HEK293 (cell line): ENCODE measurements around the gene LARGE1.

Experiments
- CTCF ChIA-PET: fragments of 350-600 bp; formaldehyde crosslinking; extraction: SDS; loops from one replicate; lab custom pipeline; 2021; ENCODE audit warnings: antibody characterized with exemption; lab: Yijun Ruan, JAX
- POLR2A ChIA-PET: fragments of 300-600 bp; formaldehyde crosslinking; extraction: SDS; loops from one replicate; lab custom pipeline; 2020; ENCODE audit warnings: antibody characterized with exemption, inconsistent platforms; lab: Yijun Ruan, JAX
- H3K27ac ChIP-seq: fragments of 200-500 bp; sonication (Bioruptor generic); 2 replicates; pipeline ENCODE4 v1.5.1; 2014; ENCODE audit warnings: low read depth, low read length, control low read depth, inconsistent platforms; ENCODE audit errors: extremely low read depth
- H3K36me3 ChIP-seq, 2 experiments: fragments of 200-500 bp in 1 of 2; sonication (Bioruptor generic) in 1 of 2; 1 replicate in 1 of 2; 2 replicates in 1 of 2; pipeline ENCODE4 v1.5.1; 2014 to 2017; ENCODE audit warnings: inconsistent platforms in 2 of 2, low read length in 2 of 2; ENCODE audit not compliant: control insufficient read depth in 2 of 2, insufficient read depth in 1 of 2
- H3K4me1 ChIP-seq: fragments of 200-500 bp; sonication (Bioruptor generic); 2 replicates; pipeline ENCODE4 v1.5.1; 2014; ENCODE audit warnings: mild to moderate bottlenecking, low read length, inconsistent platforms; ENCODE audit not compliant: control insufficient read depth, insufficient read depth
- H3K4me3 ChIP-seq: 2 replicates; pipeline ENCODE4 v1.5.1; 2011; ENCODE audit warnings: low read depth, mild to moderate bottlenecking, control low read depth, low read length, moderate library complexity
- H3K9me3 ChIP-seq: fragments of 200-500 bp; sonication (Bioruptor generic); 2 replicates; pipeline ENCODE4 v1.5.1; 2014; ENCODE audit warnings: low read depth, low read length, inconsistent platforms; ENCODE audit not compliant: control insufficient read depth, insufficient read depth
- IKZF3 ChIP-seq: fragments of 450-650 bp; IDR thresholded peaks from 2 replicates; pipeline ENCODE4 v1.5.0; 2018; ENCODE audit warnings: missing biosample characterization, mild to moderate bottlenecking, missing genetic modification characterization, moderate library complexity
- OSR2 ChIP-seq: fragments of 450-650 bp; formaldehyde crosslinking; IDR thresholded peaks from 2 replicates; pipeline ENCODE4 v1.5.1; 2016; ENCODE audit warnings: missing biosample characterization, missing genetic modification characterization
- SCRT2 ChIP-seq: fragments of 450-650 bp; formaldehyde crosslinking; IDR thresholded peaks from 2 replicates; pipeline ENCODE4 v1.5.1; 2016; ENCODE audit warnings: missing biosample characterization, missing genetic modification characterization
- ZFHX2 ChIP-seq: fragments of 450-650 bp; formaldehyde crosslinking; conservative IDR thresholded peaks from 2 replicates; pipeline ENCODE4 v1.5.1; 2016; ENCODE audit warnings: missing biosample characterization, missing genetic modification characterization
- ZFP41 ChIP-seq: fragments of 450-650 bp; formaldehyde crosslinking; IDR thresholded peaks from 2 replicates; pipeline ENCODE4 v1.5.1; 2016; ENCODE audit warnings: missing biosample characterization, missing genetic modification characterization, borderline replicate concordance
- ZNF114 ChIP-seq: fragments of 450-650 bp; formaldehyde crosslinking; IDR thresholded peaks from 2 replicates; pipeline ENCODE4 v1.5.0; 2017; ENCODE audit warnings: missing biosample characterization, missing genetic modification characterization
- ZNF341 ChIP-seq: fragments of 450-650 bp; formaldehyde crosslinking; IDR thresholded peaks from 2 replicates; pipeline ENCODE4; 2016; ENCODE audit warnings: low read depth, missing biosample characterization, missing genetic modification characterization
- ZNF416 ChIP-seq: fragments of 450-650 bp; formaldehyde crosslinking; IDR thresholded peaks from 2 replicates; pipeline ENCODE4 v1.5.1; 2016; ENCODE audit warnings: missing biosample characterization, missing genetic modification characterization
- ZNF433 ChIP-seq: fragments of 450-650 bp; formaldehyde crosslinking; IDR thresholded peaks from 2 replicates; pipeline ENCODE4 v1.5.1; 2016; ENCODE audit warnings: missing biosample characterization, missing genetic modification characterization, low read depth
- ZNF658 ChIP-seq: fragments of 450-650 bp; formaldehyde crosslinking; IDR thresholded peaks from 2 replicates; pipeline ENCODE4; 2016; ENCODE audit warnings: missing biosample characterization, missing genetic modification characterization
- ZNF677 ChIP-seq: fragments of 450-650 bp; IDR thresholded peaks from 2 replicates; pipeline ENCODE4 v1.5.0; 2018; ENCODE audit warnings: missing biosample characterization, mild to moderate bottlenecking, missing genetic modification characterization, moderate library complexity
- ZNF776 ChIP-seq: fragments of 450-650 bp; formaldehyde crosslinking; IDR thresholded peaks from 2 replicates; pipeline ENCODE4 v1.5.0; 2017; ENCODE audit warnings: missing biosample characterization, missing genetic modification characterization, borderline replicate concordance
- TF ChIP-seq, protein P1 (sequence below): fragments of 450-650 bp; formaldehyde crosslinking; IDR thresholded peaks from 2 replicates; pipeline ENCODE4; 2016; ENCODE audit warnings: missing biosample characterization, missing genetic modification characterization
- TF ChIP-seq, protein P2 (sequence below): fragments of 450-650 bp; formaldehyde crosslinking; IDR thresholded peaks from 2 replicates; pipeline ENCODE4 v1.5.1; 2016; ENCODE audit warnings: missing biosample characterization, missing genetic modification characterization
- TF ChIP-seq, protein P3 (sequence below): fragments of 450-650 bp; formaldehyde crosslinking; conservative IDR thresholded peaks from 2 replicates; pipeline ENCODE4 v1.5.1; 2016; ENCODE audit warnings: low read depth, missing biosample characterization, missing genetic modification characterization

Gene LARGE1

DNA sequence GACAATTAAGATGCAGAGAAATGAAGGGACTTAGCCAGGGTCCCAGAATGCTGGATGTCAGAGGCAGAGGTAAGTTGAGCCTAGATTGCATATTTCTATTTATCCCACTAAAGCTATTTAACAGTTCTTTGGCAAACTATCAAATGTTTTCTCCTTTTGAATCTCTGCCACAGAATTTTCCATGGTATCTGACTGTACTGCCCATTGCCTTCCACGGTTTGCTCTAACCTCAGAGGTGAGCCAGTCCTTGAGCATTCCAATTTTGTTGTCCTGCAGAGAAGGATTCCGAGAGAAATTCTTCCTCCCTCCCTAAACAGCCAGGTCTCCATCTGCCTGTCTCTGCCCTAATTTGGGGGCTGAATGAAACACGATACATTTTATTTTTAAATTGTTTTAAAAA, 493.8 kb downstream of the LARGE1 start (continued):
- TF ChIP-seq, protein P1, sequence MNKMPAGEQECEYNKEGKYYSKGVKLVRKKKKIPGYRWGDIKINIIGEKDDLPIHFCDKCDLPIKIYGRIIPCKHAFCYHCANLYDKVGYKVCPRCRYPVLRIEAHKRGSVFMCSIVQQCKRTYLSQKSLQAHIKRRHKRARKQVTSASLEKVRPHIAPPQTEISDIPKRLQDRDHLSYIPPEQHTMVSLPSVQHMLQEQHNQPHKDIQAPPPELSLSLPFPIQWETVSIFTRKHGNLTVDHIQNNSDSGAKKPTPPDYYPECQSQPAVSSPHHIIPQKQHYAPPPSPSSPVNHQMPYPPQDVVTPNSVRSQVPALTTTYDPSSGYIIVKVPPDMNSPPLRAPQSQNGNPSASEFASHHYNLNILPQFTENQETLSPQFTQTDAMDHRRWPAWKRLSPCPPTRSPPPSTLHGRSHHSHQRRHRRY (tag by site-specific recombination): no peak

DNA sequence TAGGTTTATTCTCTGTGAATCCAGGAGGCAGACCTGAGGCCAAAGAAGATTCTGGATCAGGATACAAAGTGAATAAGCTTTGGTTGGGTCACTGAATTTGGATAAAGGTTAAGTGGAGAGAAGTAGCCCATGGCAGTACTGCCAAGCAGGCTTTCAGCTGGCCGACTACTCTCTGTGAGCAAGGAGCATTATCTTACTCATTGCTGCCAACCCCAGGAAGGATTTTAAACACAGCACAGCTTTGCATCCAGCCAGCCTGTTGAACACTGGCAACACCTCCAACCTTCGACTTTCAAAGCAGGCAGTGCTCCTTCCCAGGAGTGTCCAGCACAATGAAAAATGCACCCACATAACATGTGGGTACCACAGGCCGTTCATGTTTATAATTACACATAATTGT, 498.4 kb downstream of the LARGE1 start:
- H3K36me3 ChIP-seq: no peaks in the 10 kb centered on the region
- POLR2A ChIA-PET: no interaction called here

DNA sequence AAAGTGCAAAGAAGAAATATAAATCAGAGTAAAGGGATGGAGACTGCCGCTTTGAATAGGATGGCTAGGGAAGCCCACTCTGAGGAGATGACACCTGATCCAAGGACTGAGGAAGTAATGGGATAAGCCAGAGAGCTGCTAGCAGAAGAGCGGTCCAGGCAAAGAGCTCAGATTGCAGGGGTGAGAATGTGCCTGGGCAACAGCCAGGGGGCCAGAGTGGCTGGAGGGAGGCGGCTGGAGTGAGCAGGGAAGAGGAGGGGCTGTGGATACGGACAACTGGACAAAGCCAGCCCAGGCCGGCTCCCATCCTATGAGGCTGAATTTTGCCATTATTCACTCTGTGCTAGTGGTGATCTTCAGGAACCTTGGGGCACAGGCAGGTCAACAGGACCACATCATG, 501.8 kb downstream of the LARGE1 start:
- Histone ChIP-seq H3K4me1 (no peaks in the 10 kb centered on the region), H3K36me3 (no peaks in the 10 kb centered on the region), H3K4me3 (no peak overlapping the region), H3K27ac (no peak overlapping the region), H3K9me3 (no peaks in the 10 kb centered on the region)
- POLR2A ChIA-PET: no interaction called here
- CTCF ChIA-PET: no interaction called here
- TF ChIP-seq ZNF658 (tag by site-specific recombination): no peak
- TF ChIP-seq ZNF677 (tag by site-specific recombination): no peak
- no peak for TF ChIP-seq ZFP41 (tag by site-specific recombination)
- no peak for TF ChIP-seq ZFHX2
- TF ChIP-seq IKZF3 (tag by site-specific recombination): no peak
- no peak for TF ChIP-seq SCRT2 (tag by site-specific recombination)
- TF ChIP-seq ZNF341: no peak
- TF ChIP-seq ZNF776 (tag by site-specific recombination): no peak
- TF ChIP-seq ZNF433 (tag by site-specific recombination): no peak
- no peak for TF ChIP-seq OSR2

More for the DNA sequence above, 498.4 kb downstream of the LARGE1 start:
- Histone ChIP-seq H3K27ac (no peak overlapping the region), H3K4me1 (no peaks in the 10 kb centered on the region), H3K9me3 (no peaks in the 10 kb centered on the region), H3K4me3 (no peak overlapping the region)
- TF ChIP-seq, protein P2, sequence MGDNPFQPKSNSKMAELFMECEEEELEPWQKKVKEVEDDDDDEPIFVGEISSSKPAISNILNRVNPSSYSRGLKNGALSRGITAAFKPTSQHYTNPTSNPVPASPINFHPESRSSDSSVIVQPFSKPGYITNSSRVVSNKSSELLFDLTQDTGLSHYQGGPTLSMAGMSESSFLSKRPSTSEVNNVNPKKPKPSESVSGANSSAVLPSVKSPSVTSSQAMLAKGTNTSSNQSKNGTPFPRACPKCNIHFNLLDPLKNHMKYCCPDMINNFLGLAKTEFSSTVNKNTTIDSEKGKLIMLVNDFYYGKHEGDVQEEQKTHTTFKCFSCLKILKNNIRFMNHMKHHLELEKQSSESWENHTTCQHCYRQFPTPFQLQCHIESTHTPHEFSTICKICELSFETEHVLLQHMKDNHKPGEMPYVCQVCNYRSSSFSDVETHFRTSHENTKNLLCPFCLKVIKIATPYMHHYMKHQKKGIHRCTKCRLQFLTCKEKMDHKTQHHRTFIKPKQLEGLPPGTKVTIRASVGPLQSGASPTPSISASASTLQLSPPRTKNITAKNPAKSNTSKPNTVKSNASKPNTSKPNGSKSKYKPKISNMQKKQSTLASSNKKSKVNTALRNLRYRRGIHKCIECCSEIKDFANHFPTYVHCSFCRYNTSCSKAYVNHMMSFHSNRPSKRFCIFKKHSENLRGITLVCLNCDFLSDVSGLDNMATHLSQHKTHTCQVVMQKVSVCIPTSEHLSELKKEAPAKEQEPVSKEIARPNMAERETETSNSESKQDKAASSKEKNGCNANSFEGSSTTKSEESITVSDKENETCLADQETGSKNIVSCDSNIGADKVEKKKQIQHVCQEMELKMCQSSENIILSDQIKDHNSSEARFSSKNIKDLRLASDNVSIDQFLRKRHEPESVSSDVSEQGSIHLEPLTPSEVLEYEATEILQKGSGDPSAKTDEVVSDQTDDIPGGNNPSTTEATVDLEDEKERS (tag by site-specific recombination): no peak
- TF ChIP-seq, protein P3, sequence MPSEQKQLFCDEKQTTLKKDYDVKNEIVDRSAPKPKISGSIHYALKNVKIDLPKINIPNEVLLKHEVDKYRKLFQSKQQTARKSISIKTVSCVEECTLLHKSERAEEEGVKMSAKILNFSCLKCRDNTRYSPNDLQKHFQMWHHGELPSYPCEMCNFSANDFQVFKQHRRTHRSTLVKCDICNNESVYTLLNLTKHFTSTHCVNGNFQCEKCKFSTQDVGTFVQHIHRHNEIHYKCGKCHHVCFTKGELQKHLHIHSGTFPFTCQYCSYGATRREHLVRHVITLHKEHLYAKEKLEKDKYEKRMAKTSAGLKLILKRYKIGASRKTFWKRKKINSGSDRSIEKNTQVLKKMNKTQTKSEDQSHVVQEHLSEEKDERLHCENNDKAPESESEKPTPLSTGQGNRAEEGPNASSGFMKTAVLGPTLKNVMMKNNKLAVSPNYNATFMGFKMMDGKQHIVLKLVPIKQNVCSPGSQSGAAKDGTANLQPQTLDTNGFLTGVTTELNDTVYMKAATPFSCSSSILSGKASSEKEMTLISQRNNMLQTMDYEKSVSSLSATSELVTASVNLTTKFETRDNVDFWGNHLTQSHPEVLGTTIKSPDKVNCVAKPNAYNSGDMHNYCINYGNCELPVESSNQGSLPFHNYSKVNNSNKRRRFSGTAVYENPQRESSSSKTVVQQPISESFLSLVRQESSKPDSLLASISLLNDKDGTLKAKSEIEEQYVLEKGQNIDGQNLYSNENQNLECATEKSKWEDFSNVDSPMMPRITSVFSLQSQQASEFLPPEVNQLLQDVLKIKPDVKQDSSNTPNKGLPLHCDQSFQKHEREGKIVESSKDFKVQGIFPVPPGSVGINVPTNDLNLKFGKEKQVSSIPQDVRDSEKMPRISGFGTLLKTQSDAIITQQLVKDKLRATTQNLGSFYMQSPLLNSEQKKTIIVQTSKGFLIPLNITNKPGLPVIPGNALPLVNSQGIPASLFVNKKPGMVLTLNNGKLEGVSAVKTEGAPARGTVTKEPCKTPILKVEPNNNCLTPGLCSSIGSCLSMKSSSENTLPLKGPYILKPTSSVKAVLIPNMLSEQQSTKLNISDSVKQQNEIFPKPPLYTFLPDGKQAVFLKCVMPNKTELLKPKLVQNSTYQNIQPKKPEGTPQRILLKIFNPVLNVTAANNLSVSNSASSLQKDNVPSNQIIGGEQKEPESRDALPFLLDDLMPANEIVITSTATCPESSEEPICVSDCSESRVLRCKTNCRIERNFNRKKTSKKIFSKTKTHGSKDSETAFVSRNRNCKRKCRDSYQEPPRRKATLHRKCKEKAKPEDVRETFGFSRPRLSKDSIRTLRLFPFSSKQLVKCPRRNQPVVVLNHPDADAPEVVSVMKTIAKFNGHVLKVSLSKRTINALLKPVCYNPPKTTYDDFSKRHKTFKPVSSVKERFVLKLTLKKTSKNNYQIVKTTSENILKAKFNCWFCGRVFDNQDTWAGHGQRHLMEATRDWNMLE: no peak
- no peak for TF ChIP-seq ZNF416 (tag by site-specific recombination)
- TF ChIP-seq ZNF114 (tag by site-specific recombination): no peak
- CTCF ChIA-PET: interaction anchor here (0.5 kb wide), 1 partner anchor 362 kb away, joined by 3 read pairs; no protein-coding TSS in a partner anchor
